Measurements from ENCODE around the gene OR2Y1.
A peak's percentile ranks its signal among the peaks of the same experiment; 100 is the strongest.
"Not testable (repeated sequence)": the region's sequence is repeated elsewhere in the genome, so short reads cannot be mapped to it uniquely, and the experiment has no call there.

The OR2Y1 gene, protein sequence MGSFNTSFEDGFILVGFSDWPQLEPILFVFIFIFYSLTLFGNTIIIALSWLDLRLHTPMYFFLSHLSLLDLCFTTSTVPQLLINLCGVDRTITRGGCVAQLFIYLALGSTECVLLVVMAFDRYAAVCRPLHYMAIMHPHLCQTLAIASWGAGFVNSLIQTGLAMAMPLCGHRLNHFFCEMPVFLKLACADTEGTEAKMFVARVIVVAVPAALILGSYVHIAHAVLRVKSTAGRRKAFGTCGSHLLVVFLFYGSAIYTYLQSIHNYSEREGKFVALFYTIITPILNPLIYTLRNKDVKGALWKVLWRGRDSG

DNA sequence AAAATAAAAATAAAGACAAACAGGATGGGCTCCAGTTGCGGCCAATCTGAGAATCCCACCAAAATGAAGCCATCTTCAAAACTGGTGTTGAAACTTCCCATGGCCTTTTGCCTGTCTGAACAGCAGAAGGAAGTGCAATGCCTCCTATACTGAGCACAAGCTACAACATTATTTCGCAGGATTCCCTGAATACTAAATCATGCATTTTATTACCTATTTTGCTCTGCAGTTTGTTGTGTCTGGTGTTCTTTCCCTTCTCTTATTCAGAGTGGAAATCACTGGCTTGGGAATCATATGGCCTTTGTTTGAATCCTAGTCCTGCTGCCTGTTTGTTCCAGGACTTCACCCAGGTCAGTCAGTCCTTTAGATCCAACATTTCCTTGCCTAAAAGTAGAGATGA, at the start of gene OR2Y1:
OR2Y1 (minus strand) TSS at position 101 of the 400 bp plus-strand sequence; CDS start at position 101, 0 bp downstream.
- no peak for DNase-seq

DNA sequence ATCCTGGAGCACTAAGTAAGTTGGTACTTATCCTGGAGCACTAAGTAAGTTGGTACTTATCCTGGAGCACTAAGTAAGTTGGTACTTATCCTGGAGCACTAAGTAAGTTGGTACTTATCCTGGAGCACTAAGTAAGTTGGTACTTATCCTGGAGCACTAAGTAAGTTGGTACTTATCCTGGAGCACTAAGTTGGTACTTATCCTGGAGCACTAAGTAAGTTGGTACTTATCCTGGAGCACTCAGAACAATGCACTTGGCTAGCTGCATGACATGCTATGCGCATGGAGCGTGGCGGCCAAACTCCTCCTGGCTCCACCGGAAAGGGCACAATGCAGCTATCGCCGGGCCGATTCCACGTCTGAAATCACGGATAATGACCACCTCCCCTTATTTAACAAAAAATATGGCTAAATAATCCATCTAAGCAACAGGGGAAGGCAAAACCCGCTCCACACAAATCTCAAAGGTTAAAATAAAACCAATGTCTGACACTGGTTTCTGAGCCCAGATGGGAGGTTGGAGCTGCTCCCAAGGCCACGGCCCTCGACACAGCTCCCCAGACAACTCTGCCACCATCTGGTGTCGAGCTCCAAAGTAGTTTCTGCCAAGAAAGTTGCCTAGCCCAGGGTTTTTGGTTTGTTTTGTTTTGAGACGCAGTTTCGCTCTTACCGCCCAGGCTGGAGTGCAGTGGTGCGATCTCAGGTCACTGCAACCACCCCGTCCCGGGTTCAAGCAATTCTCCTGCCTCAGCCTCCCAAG, 49.0 kb upstream of the OR2Y1 start:
- not testable (repeated sequence) for DNase-seq

DNA sequence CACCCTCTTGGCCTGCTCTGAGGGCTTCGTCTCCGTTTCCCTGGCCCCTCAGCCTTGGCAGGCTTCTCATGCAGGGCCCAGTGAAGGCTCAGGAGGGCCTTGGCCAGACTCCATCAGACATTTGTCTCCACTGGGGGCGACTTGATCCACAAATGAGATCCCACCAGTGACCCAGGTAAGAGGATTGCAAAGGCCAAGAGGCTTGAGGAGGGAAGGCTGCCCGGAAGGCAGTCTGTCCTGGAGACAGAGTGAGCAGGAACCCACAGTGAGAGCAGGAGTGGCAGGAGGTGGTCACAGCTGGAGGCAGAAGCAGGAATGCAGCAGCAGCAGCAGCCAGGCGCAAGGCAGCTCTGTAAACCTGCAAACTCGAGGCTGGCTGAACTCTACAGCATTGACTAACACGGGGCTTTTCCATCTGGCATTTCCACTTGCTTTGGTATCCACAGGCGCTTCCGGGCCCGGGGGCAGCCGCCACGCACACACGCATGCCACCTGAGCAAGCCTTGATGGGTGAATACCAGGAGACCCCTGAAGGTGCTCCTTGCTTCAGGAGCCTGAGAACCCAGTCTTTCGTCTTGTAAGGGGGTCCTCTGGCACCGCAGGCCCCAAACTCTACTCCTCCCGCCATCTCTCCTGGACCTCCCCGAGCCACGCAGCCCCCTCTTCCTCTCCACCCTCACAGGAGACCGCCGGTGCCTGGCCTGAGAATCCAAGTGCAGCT, 48.0 kb upstream of the OR2Y1 start:
- DNase-seq: no peak

DNA sequence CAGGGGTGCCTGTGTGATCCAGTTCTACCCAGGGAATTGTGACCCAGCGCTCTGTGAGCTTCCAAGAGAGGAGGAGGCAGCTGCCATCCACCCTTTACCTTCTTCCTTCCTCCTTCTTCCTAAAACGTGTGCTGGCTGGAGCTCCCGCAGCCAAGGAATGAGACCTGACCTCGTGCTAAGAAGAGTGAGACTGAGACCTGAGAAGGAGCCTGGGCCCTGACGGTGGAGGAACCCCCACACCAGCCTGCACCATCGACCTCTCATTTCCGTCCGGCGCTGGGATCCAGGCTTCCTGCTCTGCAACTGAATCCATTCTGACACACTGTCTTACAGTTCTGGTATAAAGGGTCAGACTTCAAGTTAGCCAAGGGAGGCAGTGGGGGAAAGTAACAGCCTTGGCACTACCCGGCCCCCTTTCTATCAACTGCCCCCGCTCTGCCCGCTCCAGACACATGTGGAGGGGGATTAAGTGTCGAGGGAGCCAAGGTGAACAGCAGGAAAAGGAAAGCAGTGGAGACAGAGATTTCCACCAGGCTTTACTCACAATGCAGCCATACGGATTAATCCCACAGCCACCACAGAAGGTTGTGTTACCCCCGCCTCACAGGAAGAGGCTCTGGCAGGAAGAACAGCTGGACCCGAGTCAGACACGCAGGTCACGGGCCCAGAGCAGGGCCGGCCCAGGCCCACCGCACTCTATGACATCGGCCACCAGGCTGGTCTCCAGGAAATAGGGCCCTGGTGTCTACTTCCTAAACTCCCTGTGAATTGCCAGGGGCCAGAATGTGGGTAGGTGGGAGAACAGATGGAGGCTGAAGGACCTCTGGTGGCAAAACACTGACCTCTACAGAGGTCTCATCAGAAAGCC, 46.9 kb upstream of the OR2Y1 start:
- no peak for DNase-seq

DNA sequence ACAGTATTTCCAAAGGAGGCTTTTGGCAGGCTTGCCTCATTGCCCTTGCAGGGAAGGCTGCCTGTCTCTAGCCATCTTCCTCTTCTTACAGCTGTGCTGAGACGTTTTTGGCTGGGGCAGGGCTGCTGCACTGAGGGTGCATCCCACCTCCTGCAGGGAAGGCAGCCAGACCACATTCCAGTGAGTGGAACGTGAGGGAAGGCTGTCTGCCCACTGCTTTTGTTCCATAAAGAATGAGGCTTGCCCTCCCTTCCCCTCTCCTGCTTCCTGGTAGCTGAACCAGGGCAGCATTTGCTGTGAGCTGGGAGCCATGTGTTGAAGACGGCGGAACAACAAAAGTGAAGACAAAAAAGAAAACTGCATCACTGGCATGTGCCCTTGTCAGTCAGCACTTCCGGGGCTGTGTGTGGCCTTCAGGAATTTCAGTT, 46.0 kb upstream of the OR2Y1 start:
- DNase-seq: no peak

DNA sequence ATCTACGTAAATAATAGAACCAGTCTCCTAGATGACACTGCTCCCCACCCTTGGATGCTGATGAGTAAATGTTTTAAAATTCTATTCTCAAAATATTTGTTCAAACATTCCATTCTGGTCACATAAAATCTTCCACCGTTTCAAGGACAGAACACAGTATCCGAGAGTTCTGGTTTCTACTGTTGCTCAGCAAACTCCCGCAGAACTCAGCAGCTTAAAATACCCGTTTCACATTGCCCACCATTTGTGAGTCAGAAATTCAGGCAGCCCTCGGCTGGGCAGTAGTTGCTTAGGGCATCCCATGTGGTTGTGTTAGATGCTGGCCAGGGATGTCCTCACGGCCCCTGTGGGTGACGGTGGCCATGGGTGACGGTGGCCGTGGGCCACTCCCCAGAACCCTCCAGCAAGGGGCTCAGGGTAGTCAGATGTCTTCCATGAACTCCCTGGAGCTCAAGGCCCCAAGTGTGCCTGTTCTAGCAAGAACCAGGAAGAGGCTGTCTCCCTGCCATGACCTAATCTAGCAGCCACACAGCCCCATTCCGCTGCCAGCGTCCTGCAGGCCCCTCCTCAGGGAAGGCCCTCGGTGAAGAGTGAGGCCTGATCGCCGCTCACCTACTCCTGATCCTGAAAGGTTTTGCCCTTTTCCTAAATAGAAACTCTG, 45.4 kb upstream of the OR2Y1 start:
- no peak for DNase-seq

DNA sequence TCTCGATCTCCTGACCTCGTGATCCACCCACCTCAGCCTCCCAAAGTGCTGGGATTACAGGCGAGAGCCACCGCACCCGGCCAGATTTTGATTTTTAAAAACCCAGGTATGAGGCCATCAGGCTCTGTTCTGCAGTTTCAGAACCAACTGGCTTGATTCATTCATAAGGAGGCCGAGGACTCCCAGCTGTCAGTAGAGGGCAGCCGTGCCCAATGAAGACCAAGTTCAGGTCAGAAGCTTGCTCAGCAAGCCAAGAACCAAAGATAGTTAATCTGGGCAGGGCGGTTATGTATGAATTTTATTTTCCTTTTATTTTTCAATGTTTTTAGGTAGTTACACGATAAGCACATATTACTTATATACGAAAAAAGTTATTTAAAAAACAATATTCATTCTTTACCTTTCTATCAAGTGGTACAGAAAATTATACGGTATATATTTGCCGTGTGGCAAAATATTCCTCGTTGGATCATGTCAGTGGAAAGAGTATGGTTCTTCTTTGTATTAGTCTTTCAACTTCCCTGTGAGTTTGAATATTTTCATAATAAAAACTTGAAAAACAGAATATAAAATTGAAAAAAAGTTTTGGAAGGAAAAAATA, 44.7 kb upstream of the OR2Y1 start:
- DNase-seq: peak; percentile 29

DNA sequence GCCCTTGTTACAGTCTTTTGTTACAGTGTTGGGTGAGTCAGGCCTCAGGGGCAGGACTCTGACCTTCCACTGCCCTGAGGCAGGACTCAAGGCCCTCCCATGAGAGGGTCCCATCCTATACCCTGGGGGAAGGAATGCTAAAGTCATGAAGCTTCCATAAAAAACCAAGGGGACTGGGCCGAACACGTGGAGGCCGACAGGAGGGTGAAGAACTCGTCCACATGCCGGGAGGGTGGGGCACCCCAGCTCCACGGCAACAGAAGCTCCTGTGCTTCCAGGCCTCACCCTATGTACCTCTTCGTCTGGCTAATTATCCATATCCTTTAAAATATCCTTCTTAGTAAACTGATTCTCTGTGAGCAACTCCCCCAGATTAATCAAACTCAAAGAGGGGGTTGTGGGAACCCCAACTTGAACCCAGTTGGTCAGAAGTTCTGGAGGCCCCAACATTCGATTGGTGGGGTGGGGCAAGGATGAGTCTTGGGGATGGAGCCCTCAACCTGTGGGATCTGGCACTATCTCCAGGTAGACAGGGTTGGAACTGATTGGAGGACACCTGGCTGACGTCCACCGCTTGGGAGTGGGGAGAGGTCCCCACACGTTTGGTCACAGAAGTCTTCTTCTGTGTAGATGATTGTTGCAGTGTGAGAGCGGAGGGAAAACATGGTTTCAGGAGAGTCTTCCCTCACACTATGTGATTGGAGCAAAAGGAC, 43.6 kb upstream of the OR2Y1 start:
- no peak for DNase-seq

DNA sequence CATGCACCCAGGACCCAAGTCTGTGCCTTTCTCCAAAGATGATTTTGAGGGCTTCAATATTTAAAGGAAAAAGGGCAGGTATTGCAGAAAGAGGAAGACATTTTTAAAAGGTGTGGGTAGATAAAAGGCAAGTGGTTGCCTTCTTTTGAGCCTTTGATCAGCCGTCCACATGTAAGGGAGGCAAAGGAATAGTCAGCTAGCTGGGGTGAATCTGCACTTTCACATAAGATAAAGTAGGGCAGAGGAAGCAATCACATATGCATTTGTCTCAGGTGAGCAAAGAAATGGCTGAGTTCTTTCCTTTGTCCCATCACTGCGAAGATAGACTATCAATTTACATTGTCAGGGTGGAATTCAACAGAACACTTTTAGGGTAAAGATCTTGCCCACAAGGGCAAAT, 42.9 kb upstream of the OR2Y1 start:
- no peak for DNase-seq

DNA sequence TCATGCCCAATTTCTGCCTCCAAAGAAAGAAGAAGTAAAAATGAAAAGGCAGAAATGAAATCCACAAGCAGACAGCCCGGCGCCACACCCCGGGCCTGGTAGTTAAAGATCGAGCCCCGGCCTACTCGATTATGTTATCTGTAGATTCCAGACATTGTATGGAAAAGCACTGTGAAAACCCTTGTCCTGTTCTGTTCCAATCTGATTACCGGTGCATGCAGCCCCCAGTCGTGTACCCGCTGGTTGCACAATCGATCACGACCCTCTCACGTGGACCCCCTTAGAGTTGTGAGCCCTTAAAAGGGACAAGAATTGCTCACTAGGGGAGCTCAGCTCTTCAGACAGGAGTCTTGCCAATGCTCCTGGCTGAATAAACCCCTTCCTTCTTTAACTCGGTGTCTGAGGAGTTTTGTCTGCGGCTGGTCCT, 42.1 kb upstream of the OR2Y1 start:
- DNase-seq: not testable (repeated sequence)

DNA sequence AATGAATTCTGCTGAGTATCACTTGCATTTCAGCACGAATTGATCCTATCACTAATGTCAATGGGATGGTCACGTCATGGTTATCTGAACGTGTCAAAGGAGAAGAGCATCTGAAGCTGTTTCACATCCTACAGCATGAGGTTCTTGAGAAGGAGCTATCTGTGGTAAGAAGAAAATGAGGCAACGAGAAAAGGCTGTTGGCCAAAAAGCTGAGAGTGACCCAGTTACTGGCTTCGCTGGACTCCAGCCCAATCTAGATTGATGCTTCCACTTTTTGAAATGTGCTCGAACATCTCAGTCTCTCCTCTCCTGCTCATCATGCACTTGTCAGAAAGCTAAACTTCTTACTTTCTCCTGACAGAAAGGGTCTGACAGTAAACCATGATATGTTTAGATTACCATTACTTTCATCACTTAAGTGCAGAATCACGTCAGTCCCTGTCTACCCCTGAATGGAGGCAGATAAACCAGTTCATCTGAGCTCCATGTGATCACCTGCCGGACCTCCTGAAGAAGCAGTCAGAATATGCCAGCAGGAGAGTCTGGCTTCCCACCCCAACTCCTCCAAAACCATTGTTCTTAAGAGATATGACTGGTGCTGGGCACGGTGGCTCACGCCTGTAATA, 40.2 kb upstream of the OR2Y1 start:
- DNase-seq: no peak

DNA sequence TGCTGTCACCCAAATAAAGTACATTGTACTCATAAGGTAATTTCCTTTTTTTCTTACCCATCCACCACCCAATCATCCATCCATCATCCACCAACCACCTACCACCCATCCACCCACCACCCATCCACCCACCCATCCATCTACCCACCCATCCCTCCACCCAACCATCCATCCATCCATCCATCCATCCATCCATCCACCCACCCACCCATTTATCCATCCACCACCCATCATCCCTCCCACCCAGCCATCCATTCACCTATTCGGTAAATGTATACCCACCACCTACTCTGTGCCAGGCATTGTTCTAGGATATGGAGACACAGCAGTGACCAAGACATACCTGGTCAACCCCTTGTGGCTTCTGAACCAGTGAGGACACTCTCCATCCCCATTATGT, 37.6 kb upstream of the OR2Y1 start:
- DNase-seq: no peak

DNA sequence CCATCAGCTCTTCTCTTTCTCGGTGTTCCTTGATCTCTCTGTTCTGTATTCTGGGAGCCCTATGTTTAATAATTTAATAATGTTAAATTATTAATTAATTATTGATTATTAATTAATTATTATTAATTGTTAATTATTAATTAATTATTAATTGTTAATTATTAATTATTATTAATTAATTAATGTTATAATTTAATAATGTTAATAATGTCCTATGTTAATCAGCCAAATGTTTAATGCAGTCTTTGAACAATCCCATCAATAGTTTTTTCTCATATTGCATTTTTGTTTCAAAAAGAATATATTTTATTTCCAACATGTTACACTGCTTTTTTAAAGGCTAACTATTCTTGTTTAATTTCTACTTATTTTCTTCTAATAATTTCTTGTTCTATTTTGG, 36.5 kb upstream of the OR2Y1 start:
- no peak for DNase-seq

DNA sequence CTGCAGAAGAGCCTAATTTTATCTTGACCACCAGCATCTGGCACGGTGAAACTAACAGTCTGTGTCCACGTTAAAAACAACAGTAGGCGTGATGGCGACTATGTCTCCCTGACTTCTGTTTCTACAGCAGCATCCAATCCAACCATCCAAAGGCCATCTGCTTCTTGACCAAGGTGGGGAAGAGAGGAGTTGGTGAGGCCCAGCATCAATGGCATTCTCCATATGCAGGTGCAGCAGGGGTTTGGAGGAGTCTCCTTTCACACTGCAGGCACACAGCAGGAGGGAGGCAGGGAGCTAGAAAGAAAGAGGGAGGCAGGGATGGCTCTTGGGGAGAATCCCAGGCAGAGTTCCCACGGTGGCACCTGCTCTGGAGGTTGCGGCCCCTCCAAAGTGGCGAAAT, 35.8 kb upstream of the OR2Y1 start:
- DNase-seq: no peak

DNA sequence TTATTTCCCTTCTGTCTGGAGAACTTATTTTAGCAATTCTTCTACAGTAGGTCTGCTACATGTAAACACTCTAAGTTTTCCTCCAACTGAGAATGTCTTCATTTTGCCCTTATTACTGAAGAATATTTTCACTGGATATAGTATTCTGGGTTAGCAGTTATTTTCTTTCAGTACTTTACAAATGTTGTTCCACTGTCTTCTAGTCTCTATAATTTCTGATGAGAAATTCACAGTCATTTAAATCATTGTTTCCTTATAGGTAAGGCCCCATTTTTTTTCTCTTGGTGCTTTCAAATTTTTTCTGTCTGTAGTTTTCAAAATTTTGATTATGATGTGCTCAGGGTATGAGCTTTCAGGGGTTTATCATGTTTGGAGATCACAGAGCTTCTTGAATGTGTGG, 32.0 kb upstream of the OR2Y1 start:
- DNase-seq: no peak

DNA sequence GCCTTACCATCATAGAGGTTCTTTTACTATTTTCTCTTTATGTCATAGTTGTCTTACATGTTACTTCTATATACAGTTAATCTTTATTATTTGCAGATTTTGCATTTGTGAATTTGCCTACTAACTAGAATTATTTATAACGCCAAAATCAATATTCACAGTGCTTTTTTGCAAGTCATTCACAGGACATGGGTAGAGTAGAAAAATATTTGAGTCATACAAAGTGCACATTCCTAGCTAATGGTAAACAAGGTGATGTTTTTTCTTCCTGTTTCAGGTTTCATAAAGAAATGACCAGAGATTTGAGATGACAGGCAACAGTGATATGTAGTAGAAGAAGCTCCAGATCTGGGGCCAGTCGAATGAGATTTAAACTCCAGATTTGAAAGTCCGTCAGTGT, 30.0 kb upstream of the OR2Y1 start:
- DNase-seq: no peak

DNA sequence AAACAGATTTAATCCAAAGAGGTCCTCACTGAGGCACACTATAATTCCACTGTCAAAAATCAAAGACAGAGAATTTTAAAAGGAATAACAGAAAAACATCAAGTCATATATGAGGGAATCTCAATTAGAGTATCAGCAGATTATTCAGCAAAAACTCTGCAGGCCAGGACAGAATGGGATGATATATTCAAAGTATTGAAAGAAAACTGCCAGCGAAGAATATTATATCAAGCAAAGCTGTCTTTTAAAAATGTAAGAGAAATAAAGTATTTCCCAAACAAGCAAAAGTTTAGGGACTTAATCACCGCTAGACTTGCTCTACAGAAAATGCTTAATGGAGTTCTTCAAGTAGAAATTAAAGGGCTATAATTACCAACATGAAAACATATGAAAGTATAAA, 15.7 kb upstream of the OR2Y1 start:
- no peak for DNase-seq

DNA sequence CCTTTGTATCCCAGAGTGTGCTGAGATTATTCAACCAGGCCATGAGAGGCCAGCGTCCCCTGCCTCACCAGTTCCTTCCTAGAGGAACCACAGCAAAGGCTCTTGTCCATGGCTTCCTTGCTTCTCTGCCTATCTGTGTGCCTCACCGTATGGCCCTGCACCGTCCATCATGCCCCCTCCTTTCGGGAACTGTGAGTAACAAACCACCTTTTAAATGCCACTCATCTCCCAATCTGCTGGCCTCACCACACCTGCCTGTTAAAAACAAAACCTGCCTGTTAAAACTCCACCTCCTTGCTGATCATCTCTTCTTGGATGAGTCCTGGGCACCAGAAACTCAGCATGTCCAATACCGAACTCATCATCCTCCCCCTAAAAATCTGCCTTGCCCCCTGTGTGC, 4.4 kb upstream of the OR2Y1 start:
- DNase-seq: no peak

DNA sequence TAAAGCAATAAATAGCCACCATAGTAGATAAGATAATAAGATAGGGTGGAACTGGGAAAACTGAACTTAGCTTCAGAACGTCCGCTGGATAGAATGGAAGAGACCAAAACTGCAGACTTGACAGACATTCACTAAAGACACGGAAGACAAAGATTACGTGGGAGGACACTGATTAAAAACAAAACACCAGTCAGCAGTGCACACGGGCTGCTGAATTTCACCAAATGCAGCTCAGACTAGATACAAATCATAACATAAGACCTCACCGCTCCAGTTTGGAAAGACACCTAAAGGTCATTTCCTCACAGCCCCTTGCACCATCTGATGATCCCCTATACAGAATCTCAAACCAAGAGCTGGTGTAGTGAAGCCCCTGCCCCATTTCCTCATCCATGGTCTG, 2.9 kb upstream of the OR2Y1 start:
- no peak for DNase-seq

DNA sequence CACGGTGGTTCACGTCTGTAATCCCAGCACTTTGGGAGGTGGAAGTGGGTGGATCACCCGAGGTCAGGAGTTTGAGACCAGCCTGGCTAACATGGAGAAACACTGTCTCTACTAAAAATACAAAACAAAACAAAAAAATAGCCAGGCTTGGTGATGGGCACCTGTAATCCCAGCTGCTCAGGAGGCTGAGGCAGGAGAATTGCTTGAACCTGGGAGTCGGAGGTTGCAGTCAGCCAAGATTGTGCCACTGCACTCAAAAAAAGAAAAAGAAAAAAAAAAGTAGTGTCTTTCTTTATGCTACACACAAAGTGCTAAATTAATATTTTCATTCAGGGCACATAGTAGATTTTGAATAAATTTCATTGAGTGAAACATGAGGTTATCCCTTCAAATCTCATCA, 1.1 kb upstream of the OR2Y1 start:
- not testable (repeated sequence) for DNase-seq

DNA sequence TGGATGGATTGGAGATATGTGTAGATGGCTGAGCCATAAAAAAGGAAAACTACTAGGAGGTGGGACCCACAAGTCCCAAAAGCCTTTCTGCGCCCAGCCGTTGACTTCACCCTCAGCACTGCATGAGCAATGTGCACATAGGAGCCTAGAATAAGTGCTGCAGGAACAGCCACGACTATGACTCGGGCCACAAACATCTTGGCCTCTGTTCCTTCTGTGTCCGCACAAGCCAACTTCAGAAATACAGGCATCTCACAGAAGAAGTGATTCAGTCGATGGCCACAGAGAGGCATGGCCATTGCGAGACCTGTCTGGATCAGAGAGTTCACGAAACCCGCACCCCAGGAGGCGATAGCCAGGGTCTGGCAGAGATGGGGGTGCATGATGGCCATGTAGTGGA, 587 bp downstream of the OR2Y1 start:
- DNase-seq: no peak

Data from NCI-H2171 treated with DMSO at 0.1 percent for 48 hours (cell line).